Left ventricle myocardium inferior (tissue), 1 donor: ENCODE measurements around the gene TRIM3. TPM values are rescaled to one million over a fixed set of nuclear protein-coding genes. Genes with fewer than 3 reads are reported as not detected.

Source experiments
- DNase-seq: peaks from one replicate; pipeline ENCODE4 v3.0.0-alpha.2; 2020
- H3K27ac ChIP-seq: fragments of 200-600 bp; replicated peaks from 2 replicates; pipeline ENCODE4 v1.8.0; 2021
- H3K27me3 ChIP-seq: fragments of 200-600 bp; 2 replicates; pipeline ENCODE4 v1.8.0; 2021; ENCODE audit warnings: low read depth
- H3K36me3 ChIP-seq: fragments of 200-600 bp; 2 replicates; pipeline ENCODE4 v1.8.0; 2021
- H3K4me1 ChIP-seq: fragments of 200-600 bp; 2 replicates; pipeline ENCODE4 v1.8.0; 2021
- H3K4me3 ChIP-seq: fragments of 200-600 bp; 2 replicates; pipeline ENCODE4 v1.8.0; 2021; ENCODE audit warnings: mild to moderate bottlenecking, moderate library complexity
- H3K9me3 ChIP-seq: fragments of 200-600 bp; replicated peaks from 2 replicates; pipeline ENCODE4 v1.8.0; 2021
- intact Hi-C: fragments of 100-400 bp; cut with micrococcal nuclease; formaldehyde crosslinking; loops from one replicate; pipeline ENCODE4 v1.11.0; 2022
- total RNA-seq: library from RNA; stranded (reverse); fragmentation: NEBNext Ultra II Directional; extraction: Animal tissue kit (Norgen Biotek cat#: 25700); gene quantifications from one replicate; pipeline ENCODE4 v1.2.1, GENCODE V29; 2021
- TF ChIP-seq, protein P1 (sequence below): fragments of 200-600 bp; IDR thresholded peaks from 2 replicates; pipeline ENCODE4 v1.8.0; 2021; ENCODE audit warnings: antibody characterized with exemption, mild to moderate bottlenecking, borderline replicate concordance
- donor health status: DM: no; HTN: yes; CAD: no; lungs with severe emphysema.

Gene TRIM3
- total RNA-seq, 1 donor from 2014 or later: 9.0 TPM

- intact Hi-C loops: no loop called here
- no peak for DNase-seq
- peaks cover 28% of the 10 kb centered on the region for H3K36me3 ChIP-seq
- H3K27ac ChIP-seq: peak overlapping the region; percentile 91
- H3K4me3 ChIP-seq: peak overlapping the region; percentile 90
- H3K9me3 ChIP-seq: no peaks in the 10 kb centered on the region
- TF ChIP-seq, protein P1, sequence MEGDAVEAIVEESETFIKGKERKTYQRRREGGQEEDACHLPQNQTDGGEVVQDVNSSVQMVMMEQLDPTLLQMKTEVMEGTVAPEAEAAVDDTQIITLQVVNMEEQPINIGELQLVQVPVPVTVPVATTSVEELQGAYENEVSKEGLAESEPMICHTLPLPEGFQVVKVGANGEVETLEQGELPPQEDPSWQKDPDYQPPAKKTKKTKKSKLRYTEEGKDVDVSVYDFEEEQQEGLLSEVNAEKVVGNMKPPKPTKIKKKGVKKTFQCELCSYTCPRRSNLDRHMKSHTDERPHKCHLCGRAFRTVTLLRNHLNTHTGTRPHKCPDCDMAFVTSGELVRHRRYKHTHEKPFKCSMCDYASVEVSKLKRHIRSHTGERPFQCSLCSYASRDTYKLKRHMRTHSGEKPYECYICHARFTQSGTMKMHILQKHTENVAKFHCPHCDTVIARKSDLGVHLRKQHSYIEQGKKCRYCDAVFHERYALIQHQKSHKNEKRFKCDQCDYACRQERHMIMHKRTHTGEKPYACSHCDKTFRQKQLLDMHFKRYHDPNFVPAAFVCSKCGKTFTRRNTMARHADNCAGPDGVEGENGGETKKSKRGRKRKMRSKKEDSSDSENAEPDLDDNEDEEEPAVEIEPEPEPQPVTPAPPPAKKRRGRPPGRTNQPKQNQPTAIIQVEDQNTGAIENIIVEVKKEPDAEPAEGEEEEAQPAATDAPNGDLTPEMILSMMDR: no peak
- no peaks in the 10 kb centered on the region for H3K27me3 ChIP-seq
- peaks cover 31% of the 10 kb centered on the region for H3K4me1 ChIP-seq
These were observed 662 bp upstream of the TRIM3 start for GRCh38 chr11:6474413-6474792.

DNA sequence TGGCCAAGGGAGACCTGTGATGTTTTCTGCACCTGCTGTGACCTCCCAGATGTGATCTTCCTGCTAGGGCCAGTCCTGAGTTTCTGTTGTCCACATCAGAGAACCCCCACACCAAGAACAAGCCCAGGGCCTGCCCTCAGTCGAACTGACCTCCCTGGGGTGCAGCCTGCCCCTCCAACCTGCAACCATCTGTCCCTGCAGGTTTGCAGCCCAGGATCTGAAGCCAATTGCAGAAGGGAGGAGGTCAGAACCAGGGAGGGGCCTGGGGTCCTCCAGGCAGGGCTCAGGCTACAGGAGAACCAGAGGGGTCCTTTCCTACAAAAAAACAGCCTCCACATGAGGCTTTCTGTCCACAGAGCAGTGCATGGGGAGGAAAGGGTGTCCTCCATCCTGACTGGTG lies 807 bp downstream of the TRIM3 start:
- H3K9me3 ChIP-seq: no peaks in the 10 kb centered on the region
- H3K4me1 ChIP-seq: peaks cover 39% of the 10 kb centered on the region
- no peak for DNase-seq
- no peaks in the 10 kb centered on the region for H3K27me3 ChIP-seq
- intact Hi-C loops: no loop called here
- TF ChIP-seq, protein P1: no peak
- H3K36me3 ChIP-seq: peaks cover 15% of the 10 kb centered on the region
- H3K27ac ChIP-seq: peak overlapping the region; percentile 91
- H3K4me3 ChIP-seq: peak overlapping the region; percentile 90

DNA sequence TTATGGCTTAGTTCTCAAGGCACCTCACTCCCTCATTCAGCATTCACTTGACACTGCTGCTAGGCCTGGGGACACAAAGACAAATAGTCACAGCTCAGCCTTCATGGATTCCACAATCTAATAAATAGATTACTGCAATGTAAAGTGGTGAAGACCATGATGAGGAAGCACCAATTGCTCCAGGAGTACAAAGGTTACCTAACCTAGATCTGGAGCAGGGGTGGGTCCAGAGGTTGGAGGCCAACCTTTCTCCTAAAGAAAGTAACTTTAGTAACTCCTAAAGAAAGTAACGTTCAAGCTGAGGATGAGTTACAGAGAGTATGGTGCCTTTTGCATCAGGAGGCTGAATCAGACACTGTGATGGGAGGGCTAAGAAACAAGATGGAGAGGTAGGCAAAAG lies 4.1 kb downstream of the TRIM3 start:
- intact Hi-C loops: no loop called here
- H3K27me3 ChIP-seq: no peaks in the 10 kb centered on the region
- peaks cover 35% of the 10 kb centered on the region for H3K4me1 ChIP-seq
- H3K4me3 ChIP-seq: no peak overlapping the region
- H3K36me3 ChIP-seq: peaks cover 10% of the 10 kb centered on the region
- DNase-seq: no peak
- H3K27ac ChIP-seq: peak overlapping the region; percentile 75
- H3K9me3 ChIP-seq: no peaks in the 10 kb centered on the region
- TF ChIP-seq, protein P1: no peak

DNA sequence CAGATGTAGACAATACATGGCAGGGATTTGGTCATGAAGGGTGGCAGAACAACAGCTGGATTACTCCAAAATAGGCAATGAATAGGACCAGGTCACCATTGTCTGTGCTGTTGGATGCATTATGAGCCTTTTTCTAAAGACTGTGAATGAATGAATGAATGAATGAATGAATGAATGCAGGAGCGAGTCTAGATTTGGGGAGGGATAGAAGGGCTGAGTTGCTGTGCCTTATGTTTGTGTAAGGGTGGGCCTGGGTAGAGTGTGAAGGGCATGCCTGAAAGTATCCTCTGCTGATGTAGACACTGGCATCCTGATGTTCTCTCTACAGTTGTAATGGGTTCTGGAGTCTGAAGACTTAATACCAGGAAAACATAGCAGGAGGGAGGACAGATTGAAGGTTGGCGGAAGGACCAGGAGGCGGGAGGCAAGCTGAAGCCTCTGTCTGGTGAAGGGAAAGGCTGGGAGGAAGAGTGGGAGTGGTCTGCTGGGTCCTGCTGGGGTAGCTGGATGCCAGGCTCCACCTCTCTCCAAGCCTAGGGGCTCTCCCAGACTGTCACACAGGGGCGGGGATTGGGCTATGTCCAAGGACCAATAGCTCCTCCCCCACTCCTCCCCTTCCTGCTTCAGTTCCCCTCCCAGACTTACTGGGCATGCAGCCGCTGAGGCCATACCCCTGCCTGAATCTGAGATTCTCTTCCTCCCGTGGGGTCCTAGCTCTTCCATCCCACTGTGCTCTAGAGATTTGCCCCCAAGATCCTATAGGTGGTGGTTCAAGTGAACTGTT lies 4.8 kb downstream of the TRIM3 start:
- peaks cover 30% of the 10 kb centered on the region for H3K4me1 ChIP-seq
- H3K27me3 ChIP-seq: no peaks in the 10 kb centered on the region
- H3K9me3 ChIP-seq: no peaks in the 10 kb centered on the region
- TF ChIP-seq, protein P1: no peak
- peak; percentile 91 for DNase-seq
- intact Hi-C loops: no loop called here
- no peak overlapping the region for H3K4me3 ChIP-seq
- peaks cover 16% of the 10 kb centered on the region for H3K36me3 ChIP-seq
- peak overlapping the region; percentile 75 for H3K27ac ChIP-seq

DNA sequence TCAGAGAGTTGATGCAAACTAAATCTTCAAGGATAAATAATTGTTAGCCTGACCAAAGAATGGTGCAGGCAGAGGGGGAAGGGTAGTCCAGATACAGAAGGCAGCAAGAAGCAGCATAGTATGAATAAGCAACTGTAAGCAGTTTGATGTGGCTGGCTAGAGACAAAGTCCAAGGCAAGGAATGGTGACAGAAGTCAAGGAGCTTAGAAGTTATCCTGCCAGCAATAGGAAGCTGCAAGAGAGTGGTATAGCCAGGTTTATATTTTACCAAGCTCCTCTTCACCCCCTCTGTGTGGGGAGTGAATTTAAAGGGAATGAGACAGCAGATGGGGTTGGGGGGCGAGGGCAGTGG lies 14.7 kb downstream of the TRIM3 start:
- no peaks in the 10 kb centered on the region for H3K27me3 ChIP-seq
- TF ChIP-seq, protein P1: no peak
- H3K27ac ChIP-seq: no peak overlapping the region
- intact Hi-C loops: no loop called here
- H3K9me3 ChIP-seq: no peaks in the 10 kb centered on the region
- H3K36me3 ChIP-seq: peaks cover 65% of the 10 kb centered on the region
- no peak overlapping the region for H3K4me3 ChIP-seq
- DNase-seq: no peak
- no peaks in the 10 kb centered on the region for H3K4me1 ChIP-seq
